Measurements from ENCODE around the gene LGR6.

GRCh38 chr1:202249846-202250245, 56.2 kb downstream of the LGR6 start:
- no peak for TF ChIP-seq CTCF (IDR thresholded peaks at IDR 0.05)
- TF ChIP-seq POLR2A (IDR thresholded peaks at IDR 0.05), result no peak

Measured in right lobe of liver (tissue), 4 donors.